ENCODE data around the gene KRTDAP.
A peak's percentile ranks its signal among the peaks of the same experiment; 100 is the strongest.
"Not testable (repeated sequence)": the region's sequence is repeated elsewhere in the genome, so short reads cannot be mapped to it uniquely, and the experiment has no call there.

KRTDAP gene

GRCh38 chr19:35483089-35483488 is 7.2 kb downstream of the KRTDAP start:
- no peak for DNase-seq

GRCh38 chr19:35478794-35479677 is 11.2 kb downstream of the KRTDAP start:
- no peak for DNase-seq

GRCh38 chr19:35476149-35476548 is 14.1 kb downstream of the KRTDAP start:
- DNase-seq: no peak

GRCh38 chr19:35474594-35474993 is 15.7 kb downstream of the KRTDAP start:
- not testable (repeated sequence) for DNase-seq

- no peak for DNase-seq
Observed at GRCh38 chr19:35474104-35474503, 16.2 kb downstream of the KRTDAP start.

- DNase-seq: no peak
Observed at GRCh38 chr19:35471946-35472345, 18.3 kb downstream of the KRTDAP start.

- DNase-seq: not testable (repeated sequence)
Observed at GRCh38 chr19:35471075-35471474, 19.2 kb downstream of the KRTDAP start.

GRCh38 chr19:35470128-35470527 is 20.1 kb downstream of the KRTDAP start:
- no peak for DNase-seq

GRCh38 chr19:35468637-35469036 is 21.6 kb downstream of the KRTDAP start:
- peak; percentile 37 to 54 for DNase-seq

GRCh38 chr19:35466259-35466658 is 24.0 kb downstream of the KRTDAP start:
- no peak for DNase-seq

GRCh38 chr19:35462956-35463355 is 27.3 kb downstream of the KRTDAP start:
- DNase-seq: not testable (repeated sequence)

- DNase-seq: no peak
Observed at GRCh38 chr19:35462476-35462953, 27.7 kb downstream of the KRTDAP start.

GRCh38 chr19:35461788-35462187 is 28.5 kb downstream of the KRTDAP start:
- DNase-seq: not testable (repeated sequence)

- no peak for DNase-seq
Observed at GRCh38 chr19:35461060-35461459, 29.2 kb downstream of the KRTDAP start.

- DNase-seq: no peak
Observed at GRCh38 chr19:35460608-35461007, 29.7 kb downstream of the KRTDAP start.

- DNase-seq: no peak
Observed at GRCh38 chr19:35459414-35460082, 30.7 kb downstream of the KRTDAP start.

- DNase-seq: no peak
Observed at GRCh38 chr19:35458731-35459391, 31.4 kb downstream of the KRTDAP start.

GRCh38 chr19:35458192-35458591 is 32.1 kb downstream of the KRTDAP start:
- DNase-seq: no peak

- no peak for DNase-seq
Observed at GRCh38 chr19:35457173-35457572, 33.1 kb downstream of the KRTDAP start.

GRCh38 chr19:35455616-35456201 is 34.6 kb downstream of the KRTDAP start:
- no peak for DNase-seq

- no peak for DNase-seq
Observed at GRCh38 chr19:35454663-35455062, 35.6 kb downstream of the KRTDAP start.

GRCh38 chr19:35451338-35452096 is 38.7 kb downstream of the KRTDAP start:
- DNase-seq: peak in 1 of 2 donors; percentile 24
